Anterior cingulate cortex (tissue), 58 donors: ENCODE results near the gene WTIP.
"Not testable (repeated sequence)": the region's sequence is repeated elsewhere in the genome, so short reads cannot be mapped to it uniquely, and the experiment has no call there.

Experiments used
- DNase-seq, 58 donors: peaks; one replicate each; lab custom pipeline; 2025; lab: John Stamatoyannopoulos, UW

WTIP gene

DNA sequence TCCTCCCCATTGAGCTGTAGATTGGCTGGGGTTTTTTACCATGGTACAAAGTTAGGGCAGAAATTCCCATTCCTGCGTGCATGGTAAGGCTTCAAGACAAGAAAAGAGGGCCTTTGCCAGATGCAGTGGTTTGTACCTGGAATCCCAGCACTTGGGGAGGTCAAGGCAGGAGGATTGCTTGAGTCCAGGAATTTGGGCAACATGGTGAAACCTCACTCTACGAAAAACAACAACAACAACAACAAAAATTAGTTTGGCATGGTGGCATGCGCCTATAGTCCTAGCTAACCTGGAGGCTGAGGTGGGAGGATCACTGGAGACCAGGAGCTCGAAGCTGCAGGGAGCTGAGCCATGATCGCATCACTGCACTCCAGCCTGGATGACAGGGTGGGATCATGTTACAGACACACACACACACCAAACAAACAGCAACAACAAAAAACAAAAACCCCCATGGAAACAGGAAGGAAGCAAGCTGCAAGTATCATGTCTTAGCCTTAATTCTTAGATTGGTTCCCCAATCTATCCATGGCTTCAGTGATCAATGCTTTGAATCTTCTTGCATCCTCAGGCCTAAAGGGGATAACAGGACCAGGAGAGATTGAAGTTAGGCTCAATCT lies 5.5 kb upstream of the WTIP start:
- no peak for DNase-seq

DNA sequence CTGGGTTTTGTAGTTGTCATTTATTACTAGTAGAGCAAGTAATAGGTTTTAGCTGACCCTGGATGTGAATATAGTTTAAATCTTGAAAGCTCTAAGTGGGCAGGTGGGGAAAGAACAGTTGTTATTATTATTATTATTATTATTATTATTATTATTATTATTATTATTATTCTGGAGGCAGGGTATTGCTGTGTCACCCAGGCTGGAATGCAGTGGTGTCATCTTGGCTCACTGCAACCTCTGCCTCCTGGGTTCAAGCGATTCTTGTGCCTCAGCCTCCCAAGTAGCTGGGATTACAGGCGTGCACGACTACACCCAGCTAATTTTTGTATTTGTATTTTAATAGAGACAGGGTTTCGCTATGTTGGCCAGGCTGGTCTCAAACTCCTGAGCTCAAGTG lies 3.1 kb upstream of the WTIP start:
- DNase-seq, result not testable (repeated sequence)

DNA sequence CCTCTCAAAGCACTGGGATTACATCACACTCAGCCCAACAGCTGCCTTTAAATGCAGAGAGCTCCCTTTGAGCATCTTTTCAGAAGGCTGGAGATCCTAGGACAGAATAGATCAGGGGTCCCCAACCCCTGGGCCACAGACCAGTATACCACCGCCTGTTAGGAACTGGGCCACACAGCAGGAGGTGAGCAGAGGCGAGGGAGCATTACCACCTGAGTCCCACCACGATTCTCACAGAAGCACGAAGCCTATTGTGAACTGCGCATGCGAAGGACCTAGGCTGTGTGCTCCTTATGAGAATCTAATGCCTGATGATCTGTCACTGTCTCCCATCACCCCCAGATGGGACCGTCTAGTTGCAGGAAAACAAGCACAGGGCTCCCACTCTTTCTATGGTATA lies 2.2 kb upstream of the WTIP start:
- no peak for DNase-seq

DNA sequence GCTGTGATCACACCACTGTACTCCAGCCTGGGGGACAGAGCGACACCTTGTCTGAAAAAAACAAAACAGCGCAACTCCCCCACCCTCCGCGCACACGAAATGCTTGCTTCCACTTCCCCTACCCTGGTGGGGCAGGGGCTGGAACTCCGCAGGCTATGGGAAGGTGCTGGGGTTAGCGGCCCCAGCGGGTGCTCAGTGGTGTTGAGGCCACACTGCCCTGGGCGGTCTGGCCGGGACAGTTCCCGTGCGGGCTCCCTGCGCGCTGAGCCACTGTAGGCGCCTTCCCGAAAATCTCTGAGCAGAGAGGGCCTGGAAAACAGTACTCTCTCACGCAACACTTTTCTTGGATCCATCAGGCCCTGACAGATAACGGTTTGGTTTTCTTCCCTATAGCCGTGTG lies 1.1 kb upstream of the WTIP start:
- no peak for DNase-seq

DNA sequence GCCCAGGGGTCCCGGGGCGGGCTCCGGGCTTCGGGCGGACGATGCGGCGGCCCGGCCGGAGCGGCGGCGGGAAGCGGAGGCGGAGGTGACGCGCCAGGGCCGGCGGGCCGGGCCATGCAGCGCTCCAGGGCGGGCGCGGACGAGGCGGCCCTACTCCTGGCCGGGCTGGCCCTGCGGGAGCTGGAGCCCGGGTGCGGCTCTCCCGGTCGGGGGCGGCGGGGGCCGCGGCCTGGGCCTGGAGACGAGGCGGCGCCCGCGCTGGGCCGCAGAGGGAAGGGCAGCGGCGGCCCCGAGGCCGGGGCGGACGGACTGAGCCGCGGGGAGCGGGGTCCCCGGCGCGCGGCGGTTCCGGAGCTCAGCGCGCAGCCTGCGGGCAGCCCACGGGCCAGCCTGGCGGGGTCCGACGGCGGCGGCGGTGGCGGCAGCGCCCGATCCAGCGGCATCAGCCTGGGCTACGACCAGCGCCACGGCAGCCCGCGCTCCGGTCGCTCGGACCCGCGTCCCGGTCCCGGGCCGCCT lies 362 bp downstream of the WTIP start:
- no peak for DNase-seq

DNA sequence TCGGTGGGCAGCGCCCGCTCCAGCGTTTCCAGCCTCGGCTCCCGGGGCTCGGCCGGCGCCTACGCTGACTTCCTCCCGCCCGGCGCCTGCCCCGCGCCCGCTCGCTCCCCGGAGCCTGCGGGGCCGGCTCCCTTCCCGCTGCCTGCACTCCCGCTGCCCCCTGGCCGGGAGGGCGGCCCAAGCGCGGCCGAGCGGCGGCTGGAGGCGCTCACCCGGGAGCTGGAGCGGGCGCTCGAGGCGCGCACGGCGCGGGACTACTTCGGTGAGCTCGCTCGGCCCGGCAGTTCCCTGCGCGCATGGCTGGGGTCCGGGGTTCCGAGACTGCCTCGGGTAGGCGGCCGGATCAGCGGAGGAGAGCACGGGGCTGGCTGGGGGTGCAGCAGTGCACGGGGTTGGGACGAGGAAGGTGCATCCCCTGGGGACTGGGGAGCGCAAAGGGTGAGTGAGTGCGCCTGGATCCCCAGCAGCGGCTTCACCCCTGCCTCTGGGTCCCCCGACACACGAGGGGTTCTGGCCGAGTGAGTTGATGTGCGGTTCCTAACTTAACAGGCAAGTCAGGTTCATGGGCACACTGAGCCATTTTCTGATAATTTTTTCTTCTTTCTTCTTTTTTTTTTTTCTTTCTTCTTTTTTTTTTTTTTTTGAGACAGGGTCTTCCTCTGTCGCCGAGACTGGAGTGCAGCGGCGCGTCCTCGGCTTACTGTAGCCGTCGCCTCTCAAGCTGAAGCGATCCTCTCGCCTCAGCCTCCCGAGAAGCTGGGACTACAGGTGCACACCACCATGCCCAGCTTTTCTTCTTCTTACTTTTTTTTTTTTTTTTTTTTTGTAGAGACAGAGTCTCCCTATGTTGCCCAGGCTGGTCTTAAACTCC lies 1.1 kb downstream of the WTIP start:
- peak in 1 of 58 donors; percentile 20 for DNase-seq

DNA sequence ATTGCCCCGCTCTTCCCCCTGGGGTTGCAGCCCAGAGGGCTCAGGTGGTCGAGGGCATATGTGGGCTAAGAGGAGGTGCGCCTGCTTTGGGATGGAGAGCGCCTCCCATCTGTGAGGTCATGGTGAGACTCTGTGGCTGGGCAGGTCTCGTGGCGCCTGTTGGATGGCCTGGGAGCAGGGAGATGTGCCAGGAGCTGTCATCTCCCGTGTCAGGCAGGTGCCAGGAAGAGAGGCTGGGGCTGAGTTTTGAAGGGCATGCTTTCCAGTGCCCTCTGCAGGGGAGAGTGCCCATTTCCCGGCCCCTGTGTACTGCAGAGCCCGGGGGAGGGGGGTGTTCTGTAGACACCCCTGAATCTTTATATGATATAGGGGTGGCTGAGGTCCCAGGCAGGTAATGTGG lies 2.8 kb downstream of the WTIP start:
- DNase-seq, result no peak

DNA sequence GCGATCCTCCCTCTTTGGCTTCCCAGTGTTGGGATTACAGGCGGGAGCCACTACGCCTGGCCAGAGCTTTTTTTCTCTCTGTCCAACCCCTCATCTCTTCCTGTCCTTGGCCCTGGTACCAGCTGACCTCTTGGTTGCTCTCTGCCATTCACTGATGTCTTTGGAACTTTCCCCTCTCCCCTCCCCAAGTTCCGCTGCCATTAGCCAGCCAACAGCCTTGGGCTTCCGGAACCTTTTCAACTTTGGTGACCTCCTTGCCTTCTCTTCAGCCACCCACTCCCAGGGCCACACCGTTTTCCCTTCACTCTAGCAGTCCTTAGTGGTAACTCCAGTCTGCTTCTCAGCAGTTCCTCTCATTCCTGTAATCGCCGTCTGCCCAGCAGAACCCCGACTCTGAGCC lies 4.3 kb downstream of the WTIP start:
- no peak for DNase-seq

DNA sequence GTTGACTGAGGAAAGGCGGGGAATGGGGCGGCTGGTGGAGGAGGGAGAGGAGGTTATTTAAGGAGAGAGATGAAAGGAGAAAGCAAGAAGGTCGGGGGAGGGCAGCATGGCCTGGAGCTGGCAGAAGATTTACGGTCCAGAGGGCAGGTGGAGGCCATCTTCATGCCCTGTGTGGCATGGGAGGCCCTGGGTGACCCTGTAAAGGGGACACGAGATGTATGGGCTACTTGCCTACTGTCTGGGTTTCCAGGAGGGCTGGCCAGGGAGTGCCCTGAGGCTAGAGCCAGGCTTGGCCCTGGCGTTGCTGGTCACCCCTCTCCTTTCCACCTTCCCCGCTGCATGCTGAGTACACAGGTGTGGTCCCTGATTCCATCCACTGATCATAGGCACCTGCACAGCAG lies 6.1 kb downstream of the WTIP start:
- no peak for DNase-seq

DNA sequence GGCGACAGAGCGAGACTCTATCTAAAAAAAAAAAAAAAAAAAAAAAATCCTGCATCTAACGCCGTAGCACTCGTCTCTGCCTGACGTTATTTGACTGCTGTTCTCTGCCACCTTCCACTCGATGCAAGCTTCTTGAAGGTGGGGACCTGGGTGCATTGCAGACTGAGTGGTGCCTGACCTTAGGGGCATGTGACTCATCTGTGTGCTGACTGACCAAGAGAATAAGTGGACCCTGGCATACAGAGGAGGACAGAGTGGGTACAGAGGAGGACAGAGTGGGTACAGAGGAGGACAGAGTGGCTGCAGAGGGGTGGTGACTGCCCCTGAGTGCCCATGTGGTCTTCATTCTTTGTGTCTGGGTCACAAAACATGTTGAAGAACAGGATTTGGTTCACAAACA lies 7.6 kb downstream of the WTIP start:
- DNase-seq, result no peak

DNA sequence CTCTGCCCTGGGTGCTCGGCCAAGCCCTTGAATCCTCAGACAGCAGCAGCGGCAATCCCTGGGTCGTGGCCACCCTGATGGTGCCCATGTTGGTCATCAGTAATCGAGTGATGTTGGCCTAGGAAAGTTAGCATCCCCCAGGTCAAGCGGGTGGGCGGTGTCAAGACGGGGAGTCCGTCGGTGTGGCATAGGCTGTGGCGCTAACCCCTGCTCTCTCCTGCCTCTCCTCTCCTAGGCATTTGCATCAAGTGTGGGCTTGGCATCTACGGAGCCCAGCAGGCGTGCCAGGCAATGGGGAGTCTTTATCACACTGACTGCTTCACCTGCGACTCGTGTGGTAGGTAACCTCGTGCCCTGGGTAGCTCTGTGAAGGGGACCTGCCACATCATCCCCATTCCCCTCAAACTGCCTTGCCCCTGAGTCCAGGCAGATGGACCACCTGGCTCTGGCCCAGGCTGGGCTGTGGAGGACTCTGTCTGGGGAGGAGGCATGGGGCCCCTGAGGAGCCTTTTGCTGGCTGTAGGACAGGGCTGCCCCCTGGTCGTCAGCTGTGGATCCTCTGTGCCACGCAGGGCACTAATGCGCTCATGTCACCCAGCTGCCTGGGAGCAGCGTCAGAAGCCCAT lies 8.7 kb downstream of the WTIP start:
- DNase-seq, result no peak

DNA sequence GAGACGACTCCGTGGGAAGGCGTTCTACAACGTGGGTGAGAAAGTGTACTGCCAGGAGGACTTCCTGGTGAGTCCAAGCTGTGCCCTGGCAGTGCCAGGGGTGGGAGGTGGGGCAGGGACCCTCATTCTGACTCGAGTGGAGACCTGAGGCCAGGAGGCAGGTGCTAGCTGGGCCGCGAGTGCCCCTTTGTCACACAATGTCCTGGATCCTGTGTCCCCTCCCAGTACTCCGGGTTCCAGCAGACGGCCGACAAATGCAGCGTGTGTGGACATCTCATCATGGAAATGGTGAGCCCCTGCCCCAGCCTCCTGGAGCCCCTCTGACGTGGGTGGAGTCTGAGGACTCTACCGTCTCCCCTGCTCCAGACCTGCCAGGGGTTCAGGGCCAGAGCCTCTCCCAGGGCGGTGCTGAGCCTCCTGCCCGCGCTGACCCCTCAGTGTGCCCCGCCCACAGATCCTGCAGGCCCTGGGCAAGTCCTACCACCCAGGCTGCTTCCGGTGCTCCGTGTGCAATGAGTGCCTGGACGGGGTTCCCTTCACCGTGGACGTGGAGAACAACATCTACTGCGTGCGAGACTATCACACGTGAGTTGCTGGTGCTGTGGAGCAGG lies 11.6 kb downstream of the WTIP start:
- no peak for DNase-seq

DNA sequence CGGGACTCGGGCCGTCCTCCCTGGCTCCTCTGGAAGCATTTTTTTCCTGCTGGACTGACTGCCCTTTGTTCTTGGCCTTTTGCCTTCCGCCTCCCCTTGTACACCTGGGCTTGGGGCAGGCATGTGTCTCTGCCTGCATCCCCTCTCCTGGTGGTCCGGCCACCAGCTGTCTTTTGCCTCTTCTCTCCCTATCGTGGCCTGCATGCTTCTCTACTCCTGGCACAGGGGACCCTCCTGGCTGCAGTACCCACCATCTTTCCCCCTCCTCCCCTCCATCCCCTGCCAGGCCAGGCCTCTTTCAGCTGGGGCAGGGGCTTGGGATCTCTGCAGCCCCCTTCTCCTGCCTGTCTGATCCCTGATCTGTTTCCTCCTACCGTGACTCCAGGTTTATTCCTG lies 12.1 kb downstream of the WTIP start:
- no peak for DNase-seq

DNA sequence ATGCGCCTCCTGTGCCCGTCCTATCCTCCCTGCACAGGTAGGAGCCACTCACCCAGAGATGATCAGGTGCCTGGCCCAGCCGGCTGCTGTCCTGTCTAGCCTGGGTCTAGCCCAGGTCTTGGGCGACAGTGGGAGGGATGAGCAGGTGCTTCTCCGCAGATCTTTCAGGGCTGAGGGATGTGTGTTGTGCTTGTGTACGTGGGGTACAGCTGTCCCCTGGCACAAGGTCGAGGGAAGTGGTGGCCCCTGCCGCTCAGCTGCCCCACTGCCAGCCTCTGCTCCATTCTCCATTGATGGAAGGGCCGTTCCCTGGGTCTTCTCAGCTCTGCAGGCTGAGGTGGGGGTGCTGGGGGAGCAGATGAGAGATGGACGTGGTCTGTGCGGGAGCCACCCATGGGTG lies 13.0 kb downstream of the WTIP start:
- DNase-seq, result no peak

DNA sequence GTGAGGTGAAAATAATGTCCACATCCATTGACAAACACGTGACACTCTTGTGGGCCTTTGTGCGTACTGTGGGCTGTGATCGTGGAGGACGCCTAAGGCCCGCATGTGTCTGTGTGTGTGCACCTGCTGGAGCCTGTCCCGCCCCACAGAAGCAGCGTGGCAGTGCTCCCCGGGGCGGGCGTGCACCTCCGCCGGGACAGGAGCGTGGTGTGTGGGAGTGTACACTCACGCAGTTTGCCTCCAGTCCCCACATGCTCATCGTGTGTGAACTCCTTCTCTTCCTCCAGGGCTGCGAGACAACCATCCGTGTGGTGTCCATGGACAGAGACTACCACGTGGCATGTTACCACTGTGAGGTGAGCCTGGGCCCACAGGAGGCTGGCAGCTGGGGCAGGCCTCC lies 13.9 kb downstream of the WTIP start:
- no peak for DNase-seq

DNA sequence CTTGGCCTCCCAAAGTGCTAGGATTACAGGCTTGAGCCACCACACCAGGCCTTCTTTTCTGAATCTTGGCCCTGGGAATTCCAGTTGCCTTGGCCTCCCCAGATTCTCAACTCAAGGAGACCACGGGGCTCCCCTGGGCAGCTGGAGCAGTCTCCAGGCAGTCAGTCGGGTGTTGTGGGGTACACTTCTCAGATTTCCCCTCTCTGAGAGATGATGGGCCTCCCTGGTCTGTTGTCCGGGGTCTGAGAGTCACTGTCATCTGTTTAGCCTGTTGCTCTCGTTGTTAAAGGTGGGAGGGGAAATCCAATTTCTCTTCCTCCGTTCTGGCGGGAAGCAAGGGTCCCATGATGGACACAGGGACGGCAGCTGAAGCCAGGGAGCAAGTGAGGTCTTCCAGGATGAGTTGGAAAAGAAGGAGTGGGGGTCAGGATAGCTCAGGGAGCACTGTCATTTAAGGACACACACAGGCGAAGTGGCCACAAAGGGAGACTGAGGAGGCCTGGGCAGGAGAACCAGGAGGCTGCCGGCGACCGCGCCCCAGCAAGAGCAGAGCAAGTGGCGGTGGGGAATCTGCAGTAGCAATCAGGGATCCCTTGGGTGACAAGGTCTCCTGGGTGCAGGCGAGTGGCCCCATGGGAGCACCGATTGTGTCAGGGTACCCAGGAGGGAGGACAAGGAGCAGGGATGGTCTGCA lies 15.7 kb downstream of the WTIP start:
- no peak for DNase-seq

DNA sequence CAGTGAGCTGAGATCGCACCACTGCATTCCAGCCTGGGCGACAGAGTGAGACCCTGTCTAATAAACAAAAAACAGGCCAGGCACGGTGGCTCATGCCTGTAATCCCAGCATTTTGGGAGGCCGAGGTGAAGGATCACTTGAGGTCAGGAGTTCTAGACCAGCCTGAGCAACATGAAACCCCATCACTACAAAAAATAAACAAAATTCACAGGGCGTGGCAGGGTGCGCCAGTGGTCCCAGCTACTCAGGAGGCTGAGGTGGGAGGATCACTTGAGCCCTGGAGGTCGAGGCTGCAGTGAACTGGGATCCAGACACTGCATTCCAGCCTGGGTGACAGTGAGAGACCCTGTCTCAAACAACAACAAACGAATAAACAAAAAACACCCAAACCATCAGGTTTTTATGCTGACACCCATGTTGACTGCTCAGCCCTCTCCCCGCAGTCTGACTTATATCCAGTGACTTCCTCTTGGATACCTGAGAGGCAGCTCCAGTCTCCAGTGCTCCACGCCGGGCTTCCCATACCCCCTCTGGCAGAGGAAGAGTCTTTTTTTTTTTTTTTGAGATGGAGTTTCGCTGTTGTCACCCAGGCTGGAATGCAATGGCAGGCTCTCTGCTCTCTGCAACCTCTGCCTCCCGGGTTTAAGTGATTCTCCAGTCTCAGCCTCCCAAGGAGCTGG lies 17.7 kb downstream of the WTIP start:
- DNase-seq, result no peak

DNA sequence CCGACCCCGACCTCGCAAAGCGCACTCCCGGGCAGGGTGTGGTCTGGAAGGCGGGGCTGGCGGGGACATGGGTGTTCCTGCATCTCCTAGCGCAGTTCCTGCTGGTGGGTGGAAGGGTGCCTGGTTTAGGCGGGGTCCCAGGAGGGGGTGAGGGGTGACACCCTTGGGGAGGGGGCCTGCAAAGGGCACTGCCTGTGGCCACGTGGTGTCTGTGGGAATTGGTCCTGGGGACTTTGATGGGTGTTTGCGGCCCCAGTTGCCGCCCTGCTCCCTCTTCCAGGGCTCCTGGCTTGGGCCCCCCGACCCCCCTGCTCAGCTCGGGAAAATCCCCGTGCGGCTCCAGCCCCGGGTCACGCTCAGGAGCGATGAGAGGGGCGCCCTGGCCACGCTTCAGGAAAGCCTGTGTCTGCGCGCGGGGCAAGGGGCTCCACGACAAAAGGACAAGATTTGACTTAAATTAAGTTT lies 19.1 kb downstream of the WTIP start:
- DNase-seq, result no peak
